HTR-8/SVneo (cell line): ENCODE results near the gene RIT2.

Experiments
- DNase-seq: peaks from one replicate; pipeline ENCODE4 v3.0.0; 2011; ENCODE audit warnings: low spot score, mixed read lengths; ENCODE audit not compliant: insufficient read length
- FAIRE-seq: peaks from 2 replicates; lab custom pipeline; 2011; peaks lifted over from hg19 to GRCh38; lab: Jason Lieb, UNC

Gene RIT2

GRCh38 chr18:43017622-43018021 lies 97.9 kb downstream of the RIT2 start:
- DNase-seq (no peak), FAIRE-seq (no peak)

DNA sequence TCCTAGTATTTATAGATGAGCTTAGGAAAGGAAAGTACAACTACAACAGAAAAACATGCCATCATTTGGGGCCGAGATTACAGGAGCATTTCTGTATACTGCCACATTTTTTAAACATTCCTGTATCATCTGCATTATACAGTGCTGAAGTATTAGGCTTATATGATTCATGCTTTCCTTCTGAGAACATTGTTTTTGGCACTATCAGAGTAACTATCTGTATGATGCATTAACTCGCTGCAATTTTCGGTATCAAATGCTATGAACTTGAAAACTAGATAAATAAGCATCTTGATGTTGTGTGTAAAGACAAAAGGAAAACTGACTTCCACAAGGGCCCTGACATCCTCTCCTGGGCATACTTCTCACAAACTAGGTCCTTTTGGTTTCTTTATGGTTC lies 102.0 kb downstream of the RIT2 start:
- no peak for DNase-seq
- FAIRE-seq, result no peak

- FAIRE-seq (no peak), DNase-seq (no peak)
These were observed 102.5 kb downstream of the RIT2 start for GRCh38 chr18:43012951-43013350.

DNA sequence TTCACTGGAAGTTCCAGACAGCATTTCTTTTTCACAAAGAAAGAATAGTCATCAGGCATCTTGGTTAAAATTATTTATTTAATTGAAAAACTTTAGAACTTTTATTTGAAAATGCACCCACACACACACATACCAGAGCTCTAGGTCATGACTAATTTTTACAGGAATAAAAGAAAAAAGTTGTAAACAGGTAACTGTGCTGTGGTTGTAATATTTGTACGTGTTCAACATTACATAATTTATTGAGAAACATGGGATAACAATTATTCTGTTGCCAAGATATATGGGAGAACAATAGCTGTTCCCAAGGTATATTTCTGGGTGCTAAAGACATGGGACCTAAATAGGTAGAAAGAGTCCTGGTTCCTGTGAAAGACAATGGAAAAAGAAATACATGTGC lies 104.9 kb downstream of the RIT2 start:
- DNase-seq (no peak), FAIRE-seq (no peak)

- DNase-seq, result no peak
These were observed 105.8 kb downstream of the RIT2 start for GRCh38 chr18:43009674-43010073.

DNA sequence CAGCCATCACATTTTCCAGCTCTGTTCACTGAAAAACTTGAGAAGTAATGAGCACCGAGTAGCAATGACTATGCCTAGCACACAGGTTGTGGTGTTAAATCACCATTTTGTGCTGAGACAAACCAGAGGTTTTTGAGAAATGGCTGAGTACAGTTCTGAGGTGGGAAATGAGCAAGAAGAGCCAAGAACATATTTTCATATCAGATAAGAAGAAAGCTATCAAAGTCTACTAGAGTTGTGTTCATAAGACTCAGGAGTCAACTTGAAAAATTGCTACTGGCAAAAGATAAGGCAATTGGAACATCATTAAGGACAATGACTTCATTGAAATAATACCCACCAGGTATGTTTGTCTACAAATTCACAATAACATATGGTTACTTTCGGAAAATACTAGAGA lies 108.1 kb downstream of the RIT2 start:
- no peak for DNase-seq
- FAIRE-seq, result no peak

More at GRCh38 chr18:43009674-43010073, 105.8 kb downstream of the RIT2 start:
- FAIRE-seq, result no peak

- FAIRE-seq (no peak), DNase-seq (no peak)
These were observed 111.1 kb downstream of the RIT2 start for GRCh38 chr18:43004421-43004820.

GRCh38 chr18:43001821-43002220 lies 113.7 kb downstream of the RIT2 start:
- no peak for FAIRE-seq
- DNase-seq, result no peak

- FAIRE-seq (no peak), DNase-seq (no peak)
These were observed 118.7 kb downstream of the RIT2 start for GRCh38 chr18:42996824-42997223.

DNA sequence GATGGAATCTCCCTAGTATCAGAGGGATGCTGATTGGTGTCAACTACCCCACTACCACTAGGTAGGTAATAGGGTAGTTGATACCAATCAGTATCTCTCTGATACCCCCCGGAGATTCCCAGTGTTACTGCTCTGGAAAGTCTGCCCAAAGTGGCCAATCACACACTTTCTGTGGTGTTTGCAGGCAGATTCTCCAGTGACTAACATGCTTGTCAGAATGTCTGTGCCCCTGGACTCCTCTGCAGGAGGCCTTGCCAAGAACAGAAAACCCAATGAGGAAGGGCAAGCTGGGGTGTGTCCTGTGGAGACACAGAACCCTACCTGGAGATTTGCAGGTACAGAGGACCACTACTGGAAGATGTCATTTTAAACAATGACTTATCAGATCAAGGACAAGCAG lies 135.1 kb downstream of the RIT2 start:
- FAIRE-seq (no peak), DNase-seq (no peak)

DNA sequence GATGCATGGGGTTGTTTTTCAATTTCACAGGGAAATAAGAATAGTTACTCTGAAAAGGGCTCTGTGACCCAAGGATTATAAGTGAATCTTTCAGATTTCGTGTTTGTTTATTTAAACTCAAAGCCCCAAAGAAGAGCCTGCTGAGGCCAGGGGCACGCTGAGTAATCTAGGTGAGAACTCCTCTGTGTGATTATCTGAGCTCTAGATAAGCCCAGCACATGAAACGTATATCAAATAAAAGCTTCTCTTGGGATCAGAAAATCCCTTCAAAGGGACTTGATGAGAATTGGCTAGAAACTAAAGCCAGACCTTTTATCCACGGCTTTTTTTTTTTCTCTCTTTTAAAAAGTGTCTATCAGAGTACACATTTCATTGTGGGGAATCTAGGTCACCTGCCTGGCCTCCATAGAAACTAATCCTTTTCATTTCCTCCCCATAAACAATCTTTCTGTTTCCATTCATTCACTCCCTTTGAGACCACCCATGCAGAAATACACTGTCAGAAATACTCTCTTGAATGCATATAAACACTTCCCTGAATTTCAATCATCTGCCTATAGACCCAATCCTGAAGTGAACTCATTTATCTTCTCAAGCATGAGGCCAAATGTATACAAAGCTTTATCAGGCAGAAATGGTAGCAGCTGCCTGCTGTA lies 137.4 kb downstream of the RIT2 start:
- FAIRE-seq (no peak), DNase-seq (no peak)

- DNase-seq, result no peak
- no peak for FAIRE-seq
These were observed 138.5 kb downstream of the RIT2 start for GRCh38 chr18:42976869-42977590.

DNA sequence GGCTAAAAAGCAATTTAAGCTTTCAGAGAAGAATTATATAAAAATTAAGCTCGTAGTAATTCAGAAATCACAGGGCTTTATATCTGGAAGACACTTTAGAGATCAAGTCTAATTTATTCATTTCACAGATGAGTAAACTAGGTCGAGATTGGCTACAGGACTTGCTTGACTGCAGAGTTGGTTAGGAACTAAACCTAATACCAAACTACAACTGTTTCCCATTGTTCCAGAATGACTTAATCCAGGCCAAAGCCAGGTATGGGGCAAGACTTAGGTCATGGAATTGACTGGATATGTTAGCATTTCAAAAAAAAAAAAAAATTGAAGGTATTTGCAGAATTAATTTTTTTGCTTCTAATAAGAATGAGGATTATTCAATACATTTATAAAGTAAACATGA lies 146.1 kb downstream of the RIT2 start:
- DNase-seq (no peak), FAIRE-seq (no peak)

- FAIRE-seq (no peak), DNase-seq (no peak)
These were observed 154.2 kb downstream of the RIT2 start for GRCh38 chr18:42961298-42961697.

DNA sequence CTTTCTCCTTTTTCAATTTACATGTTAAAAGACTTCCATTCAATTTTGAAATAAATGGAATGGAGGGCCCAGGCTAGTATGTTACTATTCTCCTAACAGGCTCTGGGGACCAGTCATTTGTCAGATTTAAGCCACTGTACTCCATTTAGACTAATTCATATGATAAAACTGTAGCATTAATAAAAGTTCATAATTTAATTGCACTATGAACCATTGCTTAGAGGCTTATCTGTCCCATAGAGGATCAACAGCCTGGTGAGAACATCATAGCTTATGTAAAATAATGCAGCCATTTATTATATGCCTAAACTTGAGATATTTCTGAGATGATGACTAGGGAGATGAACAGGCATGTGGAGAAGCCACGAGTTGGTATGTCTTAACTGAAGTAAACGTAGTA lies 156.0 kb downstream of the RIT2 start:
- no peak for FAIRE-seq

DNA sequence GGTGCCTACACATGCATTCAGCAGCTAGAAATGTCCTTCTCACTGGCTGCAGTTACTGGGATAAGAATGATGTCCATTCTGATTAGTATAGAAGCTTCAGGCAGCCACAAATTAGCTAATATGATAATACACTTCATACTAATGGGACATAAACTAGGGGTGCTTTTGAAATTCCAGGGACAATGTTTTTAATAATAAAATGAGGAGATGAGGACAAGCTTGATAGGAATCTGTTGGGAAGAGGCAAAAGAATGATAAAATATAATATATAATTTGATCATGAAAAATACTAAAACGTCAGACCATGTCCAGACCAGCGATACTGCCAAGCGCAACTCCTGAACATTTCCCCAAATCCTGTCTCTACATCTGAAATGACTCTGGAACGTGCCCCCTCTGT lies 157.1 kb downstream of the RIT2 start:
- FAIRE-seq (no peak), DNase-seq (no peak)

More for the DNA sequence above, 156.0 kb downstream of the RIT2 start:
- no peak for DNase-seq

GRCh38 chr18:42956287-42956686 lies 159.2 kb downstream of the RIT2 start:
- no peak for DNase-seq
- FAIRE-seq, result no peak

DNA sequence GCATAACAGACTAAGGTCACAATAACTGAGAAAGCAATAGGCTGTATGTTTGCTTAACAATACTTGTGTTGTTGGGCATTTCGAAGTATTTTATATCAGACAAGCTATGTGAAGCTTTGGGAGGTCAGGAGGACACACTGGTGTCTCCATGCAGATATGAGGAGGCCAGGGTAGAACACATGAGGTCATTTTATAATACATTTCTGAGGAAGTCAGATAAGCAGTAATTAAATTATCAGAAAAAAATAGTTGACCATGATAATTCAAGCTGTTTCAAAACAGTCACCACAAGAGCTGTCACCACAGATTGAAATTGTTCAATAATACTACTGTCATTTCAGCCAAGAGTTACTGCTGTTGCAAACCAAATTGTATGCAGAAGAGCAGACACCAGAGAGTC lies 160.6 kb downstream of the RIT2 start:
- DNase-seq (no peak), FAIRE-seq (no peak)

- FAIRE-seq, result no peak
- DNase-seq, result no peak
These were observed 162.2 kb downstream of the RIT2 start for GRCh38 chr18:42953306-42953705.

DNA sequence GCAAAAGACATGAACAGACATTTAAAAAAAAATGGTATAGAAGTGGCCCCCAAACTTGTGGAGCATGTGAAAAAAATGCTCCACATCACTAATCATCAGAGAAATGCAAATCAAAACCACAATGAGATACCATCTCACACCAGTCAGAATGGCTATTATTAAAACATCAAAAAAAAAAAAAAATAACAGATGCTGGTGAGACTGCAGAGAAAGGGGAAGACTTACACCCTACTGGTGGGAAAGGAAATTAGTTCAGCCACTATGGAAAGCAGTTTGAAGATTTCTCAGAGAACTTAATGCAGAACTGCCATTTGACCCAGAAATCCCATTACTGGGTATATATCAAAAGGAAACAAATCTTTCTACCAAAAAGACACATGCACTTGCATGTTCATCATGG lies 164.8 kb downstream of the RIT2 start:
- DNase-seq (no peak), FAIRE-seq (no peak)

- DNase-seq (no peak), FAIRE-seq (no peak)
These were observed 166.7 kb downstream of the RIT2 start for GRCh38 chr18:42948831-42949230.

GRCh38 chr18:42941860-42942259 lies 173.6 kb downstream of the RIT2 start:
- DNase-seq (no peak), FAIRE-seq (no peak)
